ENCODE results near the gene SMAD3. TPM values are rescaled to one million over a fixed set of nuclear protein-coding genes. Genes with fewer than 3 reads are reported as not detected.
A peak's percentile ranks its signal among the peaks of the same experiment; 100 is the strongest.

The SMAD3 gene
- total RNA-seq, 1 donor from 2014 or later, result 17.1 TPM

DNA sequence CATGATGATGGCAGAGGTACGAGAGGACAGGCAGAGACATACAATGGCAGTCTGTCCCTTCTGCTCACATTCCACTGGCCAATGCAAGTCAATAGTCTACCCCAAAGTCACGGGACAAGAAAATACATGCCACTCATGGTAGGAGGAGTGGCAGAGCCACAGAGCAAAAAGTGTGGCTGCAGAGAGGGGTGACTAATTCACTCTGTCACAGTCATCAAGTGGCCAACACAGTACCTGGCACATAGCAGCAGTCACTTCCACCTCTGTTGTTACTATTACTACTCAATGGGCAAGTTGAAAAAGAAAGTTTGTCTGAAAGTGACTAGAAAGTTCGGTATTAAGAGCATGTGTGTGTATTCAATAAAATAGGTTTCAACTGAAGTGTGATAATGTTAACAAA, 91.4 kb downstream of the SMAD3 start:
- DNase-seq (ENCODE audit: low spot score) (no peak), ATAC-seq (no peak)

DNA sequence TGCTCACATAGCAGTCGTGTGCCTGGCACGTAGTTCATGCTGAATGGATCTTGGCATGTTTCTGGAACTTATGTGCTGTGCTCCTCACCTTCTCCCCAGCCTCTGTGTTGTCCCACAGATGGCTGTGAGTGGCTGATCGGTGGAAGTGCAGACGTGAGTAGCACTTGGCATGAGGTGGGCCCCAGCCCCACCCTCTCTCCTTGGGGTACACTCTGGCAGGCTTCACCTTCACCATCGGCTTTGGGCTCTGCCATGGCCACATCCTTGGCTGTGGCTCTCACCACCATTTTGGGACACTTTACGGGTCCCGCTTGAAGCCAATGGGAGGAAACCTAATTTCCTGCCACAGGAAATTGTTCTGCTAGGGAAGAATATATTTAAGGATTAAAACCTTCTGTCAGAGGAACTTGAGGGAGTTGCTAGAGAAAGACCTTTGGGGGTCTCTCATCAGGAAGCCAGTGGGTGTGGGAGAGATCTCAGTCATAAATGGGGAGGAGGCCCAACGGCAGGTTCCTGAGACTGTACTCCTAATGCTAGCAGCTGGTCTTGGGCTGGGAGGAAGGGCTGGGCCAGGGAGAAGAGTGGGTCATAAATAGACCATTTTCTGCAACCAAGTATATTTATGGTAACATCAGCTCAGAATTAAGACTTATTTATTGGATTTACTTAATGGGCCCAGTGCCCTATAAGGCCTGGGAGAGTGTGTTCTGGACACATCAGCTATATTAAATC, 92.3 kb downstream of the SMAD3 start:
- no peak for DNase-seq (ENCODE audit: low spot score)
- no peak for ATAC-seq

DNA sequence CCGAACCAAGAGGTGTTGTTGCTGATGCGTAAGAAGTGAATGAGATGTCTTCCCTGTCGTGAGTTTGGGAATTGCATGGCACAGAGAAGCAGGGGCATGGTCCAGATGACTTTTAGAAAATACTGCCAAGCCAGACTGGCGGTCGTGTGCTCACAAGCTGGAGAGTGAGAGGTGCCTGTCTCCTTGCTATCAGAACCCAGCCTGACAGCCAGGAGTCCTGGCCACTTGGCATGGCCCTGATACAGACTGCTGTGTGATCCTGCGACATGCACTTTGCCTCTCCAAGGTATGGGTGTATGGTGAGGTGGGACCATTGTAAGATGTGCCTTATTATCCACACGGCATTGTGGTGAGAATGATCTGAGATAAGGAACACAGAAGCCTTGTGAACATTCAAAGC, 93.0 kb downstream of the SMAD3 start:
- ATAC-seq (peak; percentile 64), DNase-seq (ENCODE audit: low spot score) (no peak)

DNA sequence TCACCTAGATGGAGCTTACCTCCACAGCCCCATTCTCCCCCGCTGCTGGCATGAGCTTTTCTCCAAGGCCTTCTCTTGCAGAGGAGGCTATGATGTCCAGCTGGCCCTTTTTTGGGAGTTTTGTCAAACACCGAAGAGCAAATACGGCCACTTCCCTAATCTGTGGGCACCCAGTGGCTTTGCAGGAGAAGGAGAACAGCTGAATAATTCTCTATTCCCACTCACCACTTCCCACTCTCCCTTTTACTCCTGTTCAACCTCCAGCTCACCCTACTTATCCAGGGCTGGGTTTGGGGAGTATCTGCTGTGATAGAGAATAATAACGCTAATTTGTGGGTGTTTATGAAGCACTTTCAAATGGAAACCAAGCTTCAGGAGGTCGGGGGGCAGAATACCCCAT, 96.0 kb downstream of the SMAD3 start:
- ATAC-seq (no peak), DNase-seq (ENCODE audit: low spot score) (no peak)

DNA sequence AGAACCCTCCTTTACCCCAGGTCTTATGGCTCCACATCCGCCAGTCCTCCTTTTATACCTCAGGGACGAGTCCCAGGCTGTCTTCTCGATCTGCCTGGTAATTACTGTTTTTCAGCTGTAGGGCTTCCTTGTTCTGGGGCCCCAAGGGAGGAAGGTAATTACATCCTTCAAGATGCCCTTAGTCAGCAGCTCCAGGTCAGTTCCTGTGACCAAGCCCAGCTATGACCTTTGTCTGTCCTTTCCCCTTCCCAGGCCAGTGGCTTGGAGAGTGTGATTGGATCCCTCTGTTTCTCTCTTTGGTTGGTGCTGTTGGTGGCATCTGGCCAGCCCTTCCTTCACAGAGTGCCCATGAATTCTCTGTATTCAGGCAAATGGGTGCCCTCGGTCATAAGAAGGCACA, 96.5 kb downstream of the SMAD3 start:
- DNase-seq (ENCODE audit: low spot score), result no peak
- ATAC-seq, result no peak

DNA sequence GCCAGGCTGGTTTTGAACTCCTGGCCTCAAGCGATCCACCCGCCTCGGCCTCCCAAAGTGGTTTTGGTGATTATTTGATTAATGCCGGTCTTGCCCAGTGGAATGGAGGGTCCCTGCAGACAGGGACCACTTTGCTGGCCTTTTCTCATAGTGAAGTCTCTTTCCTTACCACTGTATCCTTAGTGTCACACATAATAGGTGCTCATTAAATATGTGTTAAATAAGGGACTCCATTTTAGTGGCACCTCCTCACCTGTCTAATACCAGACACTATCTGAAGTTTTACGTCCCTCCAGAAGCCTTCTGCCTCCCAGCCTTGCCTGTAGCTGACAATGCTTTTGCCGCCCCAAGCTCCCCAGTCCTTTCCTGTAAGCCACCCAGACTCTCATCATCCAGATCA, 97.8 kb downstream of the SMAD3 start:
- no peak for ATAC-seq

DNA sequence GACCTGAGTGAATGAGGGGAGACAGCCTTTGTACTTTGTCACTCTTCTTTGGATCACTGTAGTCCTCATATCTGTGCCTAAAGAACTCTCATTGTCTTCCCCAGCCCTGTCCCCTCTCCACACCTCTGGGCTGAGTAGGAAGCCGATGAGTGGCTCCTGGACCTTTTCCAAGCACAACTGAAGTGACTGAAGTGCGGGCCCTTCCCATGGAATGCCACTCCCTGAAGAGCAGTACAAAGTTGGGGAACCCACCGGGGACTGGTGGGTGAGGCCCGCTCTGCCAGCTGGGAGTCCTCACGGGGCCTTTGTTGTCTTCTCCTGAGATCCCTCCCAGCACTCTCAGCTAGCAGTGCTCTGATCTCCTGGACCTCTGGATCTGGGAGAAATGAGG, 99.0 kb downstream of the SMAD3 start:
- ATAC-seq, result no peak
- DNase-seq (ENCODE audit: low spot score), result no peak

More for the DNA sequence above, 97.8 kb downstream of the SMAD3 start:
- DNase-seq (ENCODE audit: low spot score), result no peak

DNA sequence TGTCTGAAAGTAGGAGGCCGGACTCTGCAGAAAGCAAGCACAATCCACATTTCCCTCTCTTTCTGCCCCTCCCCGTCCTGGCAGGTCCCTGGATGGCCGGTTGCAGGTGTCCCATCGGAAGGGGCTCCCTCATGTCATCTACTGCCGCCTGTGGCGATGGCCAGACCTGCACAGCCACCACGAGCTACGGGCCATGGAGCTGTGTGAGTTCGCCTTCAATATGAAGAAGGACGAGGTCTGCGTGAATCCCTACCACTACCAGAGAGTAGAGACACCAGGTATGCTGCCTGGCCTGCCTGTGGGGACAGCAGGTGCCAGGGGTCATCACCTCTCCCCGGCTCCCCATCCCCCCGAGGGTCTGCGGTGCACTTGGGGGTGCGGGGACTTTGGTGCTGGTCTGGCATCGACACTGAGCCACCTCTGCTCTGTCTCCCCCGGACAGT, 99.4 kb downstream of the SMAD3 start:
- no peak for DNase-seq (ENCODE audit: low spot score)
- no peak for ATAC-seq

DNA sequence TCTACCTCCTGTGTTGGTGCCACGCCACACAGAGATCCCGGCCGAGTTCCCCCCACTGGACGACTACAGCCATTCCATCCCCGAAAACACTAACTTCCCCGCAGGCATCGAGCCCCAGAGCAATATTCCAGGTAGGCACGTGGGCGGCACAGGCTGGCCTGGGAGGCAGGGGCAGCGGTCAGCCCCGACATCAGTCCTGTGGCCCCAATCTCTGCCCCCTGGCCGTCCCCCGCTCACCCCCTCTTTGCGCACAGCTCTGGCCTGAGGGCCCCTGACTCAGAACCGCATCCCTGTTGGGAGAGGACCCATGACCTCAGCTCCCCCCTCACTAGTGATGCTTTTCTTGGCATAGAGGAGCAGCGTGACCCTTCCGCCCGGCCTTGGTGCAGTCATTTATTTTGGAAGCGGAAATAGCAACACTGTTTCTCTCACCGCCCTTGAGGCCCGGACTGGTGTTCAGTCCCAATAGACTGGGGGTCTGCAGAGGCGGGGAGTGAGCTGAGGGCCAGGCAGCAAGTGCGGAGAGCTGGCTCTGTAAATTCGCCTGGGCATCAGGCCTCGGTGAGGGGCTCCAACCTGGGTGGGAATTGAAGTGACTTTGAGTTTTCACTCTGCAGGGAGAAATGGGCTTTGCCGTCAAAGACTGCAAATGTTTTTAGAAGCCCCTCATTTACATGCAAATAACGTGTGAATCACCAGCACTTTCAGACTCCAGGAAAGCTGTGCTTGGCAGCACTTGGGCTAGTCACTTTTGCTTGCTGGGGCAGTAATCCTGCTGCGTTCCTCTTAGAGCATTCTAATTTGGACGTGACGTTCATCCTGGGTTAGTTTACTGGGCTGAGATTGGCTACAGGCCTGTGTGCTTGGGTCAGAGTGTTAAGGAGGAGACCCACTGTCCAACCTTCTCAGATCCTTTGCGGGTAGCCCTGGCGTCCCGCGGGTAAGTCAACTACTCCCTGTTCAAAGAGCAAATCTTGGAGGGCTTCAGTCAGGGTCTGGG, 100.2 kb downstream of the SMAD3 start:
- no peak for ATAC-seq
- no peak for DNase-seq (ENCODE audit: low spot score)

DNA sequence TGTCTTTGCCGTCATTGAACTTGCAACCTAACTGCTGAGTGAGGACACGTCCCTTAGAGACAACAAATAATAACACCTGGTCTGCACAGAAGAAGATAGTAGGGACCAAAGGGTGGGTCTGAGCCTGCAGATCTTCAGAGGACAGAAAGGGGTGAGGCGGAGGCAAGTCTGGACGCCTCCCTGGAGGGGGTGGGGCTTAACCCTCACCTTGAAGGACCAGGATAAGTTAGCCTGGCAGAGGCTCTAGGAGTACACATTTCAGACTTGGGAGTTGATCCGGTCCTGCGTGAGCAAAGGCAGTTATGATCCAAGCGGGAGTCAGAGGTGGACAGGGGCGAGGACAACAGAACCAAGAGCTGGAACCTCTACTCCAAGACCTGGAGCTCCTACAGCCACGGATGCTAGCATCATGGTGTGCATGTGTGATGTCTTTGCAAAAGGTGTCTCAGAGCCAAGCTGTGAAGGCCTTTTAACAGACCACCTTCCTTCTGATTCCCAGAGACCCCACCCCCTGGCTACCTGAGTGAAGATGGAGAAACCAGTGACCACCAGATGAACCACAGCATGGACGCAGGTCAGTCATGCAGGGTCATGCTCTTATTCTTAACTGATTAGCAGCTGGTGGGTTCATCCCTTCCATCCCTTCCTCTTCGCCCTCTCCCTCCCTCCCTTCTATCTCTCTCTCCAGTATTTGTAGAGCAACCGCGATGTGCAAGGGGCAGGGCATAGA, 101.0 kb downstream of the SMAD3 start:
- no peak for DNase-seq (ENCODE audit: low spot score)
- no peak for ATAC-seq

DNA sequence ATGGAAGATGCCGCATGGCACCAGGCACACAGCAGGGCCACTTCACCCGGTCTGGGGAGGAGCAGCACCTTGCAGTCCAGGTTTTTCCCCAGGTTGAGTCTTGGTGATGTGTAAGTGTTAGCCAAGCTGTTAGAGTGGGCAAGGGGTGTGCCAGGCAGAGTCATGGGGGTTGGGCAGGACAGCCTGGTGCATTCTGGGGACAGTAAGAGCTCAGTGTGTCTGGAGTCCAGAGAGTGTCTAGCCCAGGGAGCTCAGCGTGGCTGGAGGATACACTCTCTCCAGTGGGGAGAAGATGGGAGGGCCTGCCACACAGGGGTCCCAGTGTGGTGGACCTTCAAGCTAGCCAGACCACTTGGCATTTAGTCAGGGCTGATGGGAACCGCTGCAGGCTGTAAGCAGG, 101.7 kb downstream of the SMAD3 start:
- DNase-seq (ENCODE audit: low spot score), result no peak
- no peak for ATAC-seq

DNA sequence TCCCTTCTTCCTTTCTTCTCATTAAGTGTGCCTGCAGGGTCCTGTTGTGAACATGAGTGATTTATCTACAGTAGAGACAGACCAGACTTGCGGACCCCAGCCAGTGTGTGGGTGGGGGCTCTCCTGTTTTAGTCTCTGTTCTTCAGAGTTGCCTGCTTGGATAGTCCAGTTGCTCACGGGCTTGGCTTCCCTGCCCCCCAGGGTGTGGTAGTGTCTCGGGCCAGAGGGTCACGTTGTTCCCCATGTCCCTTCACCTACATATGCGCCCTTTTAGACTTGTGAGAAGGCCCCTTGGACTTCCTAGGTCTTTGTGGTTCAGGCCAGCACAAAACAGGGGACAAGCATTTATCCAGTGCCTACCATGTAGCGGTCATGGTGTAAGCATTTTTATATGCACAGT, 103.3 kb downstream of the SMAD3 start:
- no peak for DNase-seq (ENCODE audit: low spot score)
- ATAC-seq, result no peak

DNA sequence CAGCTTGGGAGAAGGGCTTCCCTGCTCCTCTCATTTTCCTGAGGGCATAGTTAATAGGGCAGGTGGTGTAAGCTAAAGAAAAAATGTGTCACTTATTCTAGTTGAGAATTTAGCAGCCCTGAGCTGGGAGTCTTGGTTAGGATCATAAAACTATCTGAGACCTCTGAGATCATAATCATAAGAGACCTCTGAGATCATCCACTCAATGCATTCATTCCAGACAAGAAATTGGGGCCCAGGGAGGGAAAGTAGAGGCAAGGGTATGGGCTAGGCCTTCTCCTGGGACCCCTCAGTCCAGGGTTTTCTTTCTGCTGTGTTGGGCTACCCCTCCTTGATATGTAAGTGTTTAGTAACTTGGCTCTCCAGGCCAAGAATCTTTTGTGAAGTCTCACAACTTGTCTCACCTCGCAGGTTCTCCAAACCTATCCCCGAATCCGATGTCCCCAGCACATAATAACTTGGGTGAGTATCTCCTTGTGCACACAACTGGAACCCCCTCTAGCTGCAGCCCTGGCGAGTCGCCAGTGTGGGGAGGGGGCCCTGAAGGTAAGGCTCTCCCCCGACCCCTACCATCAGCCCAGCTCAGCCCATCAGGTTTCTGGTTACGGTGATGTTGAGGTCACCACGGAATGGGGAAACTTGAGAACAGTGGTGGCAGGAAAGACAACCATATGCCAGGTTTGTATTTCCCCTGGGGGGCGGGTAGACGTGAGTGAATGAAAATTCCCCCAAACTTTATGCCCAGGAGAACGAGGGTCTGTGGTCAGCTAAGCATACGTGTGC, 104.9 kb downstream of the SMAD3 start:
- DNase-seq (ENCODE audit: low spot score) (no peak), ATAC-seq (no peak)

DNA sequence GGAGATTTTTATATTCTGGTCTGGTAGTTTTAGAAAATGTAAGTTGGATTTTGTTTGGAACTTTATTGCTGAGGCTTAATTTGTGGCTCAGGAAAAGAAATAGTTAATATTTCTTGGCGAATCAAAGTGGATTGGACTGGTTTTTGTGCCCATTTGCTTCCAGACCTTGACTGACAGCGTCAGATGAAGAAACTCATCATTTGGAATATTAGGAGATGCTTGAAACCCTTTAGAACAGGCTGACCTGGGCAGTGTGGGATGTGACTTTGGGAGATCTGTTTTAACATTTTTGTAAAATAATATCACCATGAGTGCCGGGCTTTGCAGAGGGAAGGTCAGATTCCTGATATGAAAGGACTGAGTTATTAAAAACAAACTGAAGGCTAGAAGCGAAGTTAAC, 106.1 kb downstream of the SMAD3 start:
- ATAC-seq, result no peak
- no peak for DNase-seq (ENCODE audit: low spot score)

DNA sequence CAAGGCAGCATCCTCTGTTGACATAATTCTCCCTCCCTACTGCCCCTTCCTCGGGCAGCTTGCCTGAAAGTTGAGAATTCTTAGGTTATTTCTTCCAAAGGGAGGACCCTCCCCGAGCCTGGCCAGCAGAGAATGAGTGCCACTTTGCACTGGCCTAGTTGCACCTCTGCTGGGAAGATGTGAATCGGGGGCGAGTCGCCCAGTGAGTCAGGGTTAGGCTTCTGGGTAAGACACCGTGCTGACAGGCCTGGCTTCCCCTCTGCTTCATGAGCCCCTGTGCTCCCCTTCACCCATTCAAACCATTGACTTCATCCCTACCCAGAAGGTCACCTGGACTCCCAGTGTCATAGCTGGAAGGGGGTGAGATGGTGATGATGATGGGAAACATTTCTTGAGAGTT, 106.8 kb downstream of the SMAD3 start:
- DNase-seq (ENCODE audit: low spot score) (no peak), ATAC-seq (no peak)

DNA sequence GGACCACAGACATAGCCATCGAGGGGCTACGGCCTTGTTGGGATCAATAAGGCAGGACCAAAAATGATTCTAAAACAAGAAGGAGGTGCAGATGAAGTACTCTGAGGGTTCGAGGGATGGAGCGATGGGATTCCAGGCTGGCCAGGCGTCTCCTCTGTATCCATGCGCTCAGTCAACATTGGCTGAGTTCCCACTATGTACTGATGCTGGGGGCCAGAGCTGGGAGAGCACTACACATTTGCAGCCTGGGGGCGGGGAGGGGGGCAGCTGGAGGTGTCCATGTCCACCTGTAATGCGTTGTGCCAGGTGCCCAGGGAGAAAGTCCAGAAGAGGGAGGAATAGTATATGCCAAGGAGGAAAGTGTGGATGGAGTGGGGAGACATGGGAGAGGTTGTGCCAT, 107.6 kb downstream of the SMAD3 start:
- DNase-seq (ENCODE audit: low spot score) (no peak), ATAC-seq (no peak)

DNA sequence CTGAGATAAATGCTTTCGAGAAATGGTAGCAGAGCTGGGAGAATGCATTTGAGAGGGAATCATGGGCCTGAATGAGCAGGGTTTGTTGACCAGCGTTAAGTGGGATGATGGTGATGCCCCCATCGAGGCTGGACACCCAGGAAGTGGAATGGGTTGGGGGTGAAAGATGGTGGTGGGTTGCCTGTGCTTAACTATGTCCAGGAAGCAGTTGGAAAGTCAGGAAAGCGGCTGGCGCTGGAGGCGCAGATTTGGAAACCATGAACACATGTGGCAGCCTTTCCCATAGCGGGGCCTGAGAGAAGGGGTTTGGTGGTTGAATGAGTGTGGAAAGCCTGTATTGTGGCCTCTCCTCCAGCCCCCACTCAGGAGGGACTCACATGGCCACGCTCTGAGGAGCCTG, 108.4 kb downstream of the SMAD3 start:
- DNase-seq (ENCODE audit: low spot score) (no peak), ATAC-seq (no peak)

DNA sequence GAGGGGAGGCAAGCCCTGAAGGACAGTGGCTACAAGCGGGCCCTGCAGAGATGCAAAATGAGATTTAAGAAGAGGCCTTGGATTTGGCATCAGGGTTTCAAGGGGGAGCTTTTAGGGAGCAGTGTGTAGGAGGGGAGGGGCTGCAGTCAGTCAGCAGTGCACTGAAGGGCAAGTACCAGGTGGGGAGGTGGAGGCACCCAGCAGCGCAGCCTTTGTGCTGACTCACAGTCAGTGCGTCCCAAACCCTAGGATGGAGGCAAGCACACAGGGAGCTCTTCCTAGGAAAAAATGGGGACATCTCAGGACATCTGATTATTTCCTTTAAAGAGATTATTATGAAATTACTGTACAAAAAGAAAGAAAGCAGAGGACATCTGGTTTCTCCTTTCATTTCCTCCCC, 109.0 kb downstream of the SMAD3 start:
- ATAC-seq (no peak), DNase-seq (ENCODE audit: low spot score) (no peak)

DNA sequence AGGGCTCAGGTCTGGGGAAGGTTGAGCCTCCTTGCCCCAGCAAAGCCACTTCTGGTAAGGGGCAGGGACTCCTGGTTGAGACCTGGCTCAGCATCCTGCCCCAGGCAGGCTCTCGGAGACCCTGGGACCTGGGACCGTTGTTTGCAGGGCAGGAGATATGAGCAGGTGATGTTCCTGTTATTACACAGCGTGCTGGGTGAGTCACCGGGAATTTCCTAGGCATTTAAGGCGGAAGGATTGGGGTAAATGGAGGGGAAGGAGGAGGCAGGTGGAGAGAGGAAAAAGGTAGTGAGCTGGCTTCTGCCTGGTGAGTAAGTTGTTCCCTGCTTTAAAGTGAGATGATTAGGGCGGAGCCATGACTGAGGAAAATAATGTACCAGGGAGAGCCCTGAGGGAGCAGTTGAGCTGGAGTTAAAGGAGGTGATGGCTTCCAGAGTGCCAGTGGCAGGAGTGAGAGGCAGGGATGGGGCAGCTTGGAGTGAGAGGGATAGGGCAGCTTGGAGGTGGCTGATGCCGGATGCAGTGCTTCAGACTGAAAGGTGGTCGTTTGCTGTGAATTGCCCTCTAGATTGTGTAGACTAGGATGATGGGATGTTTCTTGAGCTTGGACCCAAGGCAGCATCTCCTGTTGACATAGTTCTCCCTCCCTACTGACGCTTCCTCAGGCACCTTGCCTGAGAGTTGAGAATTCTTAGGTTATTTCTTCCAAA, 109.6 kb downstream of the SMAD3 start:
- ATAC-seq (no peak), DNase-seq (ENCODE audit: low spot score) (no peak)

DNA sequence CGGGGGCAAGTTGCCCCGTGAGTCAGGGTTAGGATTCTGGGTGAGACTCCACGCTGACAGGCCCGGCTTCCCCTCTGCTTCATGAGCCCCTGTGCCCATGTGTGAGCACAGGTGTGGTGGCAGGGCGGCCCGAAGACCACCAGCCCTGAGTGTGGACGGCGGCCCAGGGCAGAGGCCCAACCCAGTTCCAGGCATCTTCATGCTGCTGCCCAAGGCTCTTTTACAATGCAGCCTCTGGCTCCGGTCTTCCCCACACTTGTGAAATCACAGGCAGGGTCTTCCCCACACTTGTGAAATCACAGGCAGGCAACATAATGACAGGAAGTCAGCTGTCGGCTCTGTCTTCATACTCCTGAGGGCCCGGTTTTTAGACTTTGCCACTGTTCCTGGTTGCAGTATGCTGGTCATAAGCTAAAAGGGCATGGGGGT, 110.3 kb downstream of the SMAD3 start:
- DNase-seq (ENCODE audit: low spot score), result no peak
- ATAC-seq, result peak; percentile 16
